Cerebellar nuclear complex (tissue), 1 donor: ENCODE measurements around the gene MT2A.
A peak's percentile ranks its signal among the peaks of the same experiment; 100 is the strongest.
"Not testable (repeated sequence)": the region's sequence is repeated elsewhere in the genome, so short reads cannot be mapped to it uniquely, and the experiment has no call there.

Source experiments
- DNase-seq, 2 experiments: peaks; one replicate each; lab custom pipeline; 2025; lab: John Stamatoyannopoulos, UW

MT2A gene

DNA sequence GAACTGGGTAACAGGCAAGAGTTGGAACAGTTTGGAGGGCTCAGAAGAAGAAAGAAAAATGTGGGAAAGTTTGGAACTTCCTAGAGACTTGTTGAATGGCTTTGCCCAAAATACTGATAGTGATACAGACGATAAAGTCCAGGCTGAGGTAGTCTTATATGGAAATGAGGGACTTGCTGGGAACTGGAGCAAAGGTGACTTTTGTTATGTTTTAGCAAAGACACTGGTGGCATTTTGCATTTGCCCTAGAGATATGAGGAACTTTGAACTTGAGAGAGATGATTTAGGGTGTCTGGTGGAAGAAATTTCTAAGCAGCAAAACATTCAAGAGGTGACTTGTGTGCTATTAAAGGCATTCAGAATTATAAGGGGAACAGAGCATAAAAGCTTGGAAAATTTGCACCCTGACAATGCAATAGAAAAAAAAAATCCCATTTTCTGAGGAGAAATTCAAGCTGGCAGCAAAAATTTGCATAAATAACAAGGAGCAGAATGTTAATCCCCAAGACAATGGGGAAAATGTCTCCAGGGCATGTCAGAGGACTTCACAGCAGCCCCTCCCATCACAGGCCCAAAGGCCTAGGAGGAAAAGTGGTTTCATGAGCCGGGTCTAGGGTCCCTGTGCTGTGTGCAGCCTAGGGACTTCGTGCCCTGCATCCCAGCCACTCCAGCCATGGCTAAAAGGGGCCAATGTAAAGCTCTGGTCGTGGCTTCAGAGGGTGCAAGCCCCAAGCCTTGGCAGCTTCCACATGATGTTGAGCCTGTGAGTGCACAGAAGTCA, 13.5 kb downstream of the MT2A start:
- DNase-seq: not testable (repeated sequence)

DNA sequence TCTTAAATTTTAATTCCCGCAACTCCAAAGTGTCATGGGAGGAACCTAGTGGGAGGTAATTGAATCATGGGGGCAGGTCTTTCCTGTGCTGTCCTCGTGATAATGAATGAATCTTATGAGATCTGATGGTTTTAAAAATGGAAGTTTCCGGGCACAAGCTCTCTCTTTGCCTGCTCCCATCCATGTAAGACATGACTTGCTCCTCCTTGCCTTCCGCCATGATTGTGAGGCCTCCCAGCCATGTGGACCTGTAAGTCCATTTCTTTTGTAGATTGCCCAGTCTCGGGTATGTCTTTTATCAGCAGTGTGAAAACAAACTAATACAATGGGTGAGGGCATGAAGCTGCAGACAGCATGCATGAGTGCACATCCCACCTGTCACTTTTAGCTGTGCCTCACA, 14.8 kb downstream of the MT2A start:
- DNase-seq: not testable (repeated sequence)

DNA sequence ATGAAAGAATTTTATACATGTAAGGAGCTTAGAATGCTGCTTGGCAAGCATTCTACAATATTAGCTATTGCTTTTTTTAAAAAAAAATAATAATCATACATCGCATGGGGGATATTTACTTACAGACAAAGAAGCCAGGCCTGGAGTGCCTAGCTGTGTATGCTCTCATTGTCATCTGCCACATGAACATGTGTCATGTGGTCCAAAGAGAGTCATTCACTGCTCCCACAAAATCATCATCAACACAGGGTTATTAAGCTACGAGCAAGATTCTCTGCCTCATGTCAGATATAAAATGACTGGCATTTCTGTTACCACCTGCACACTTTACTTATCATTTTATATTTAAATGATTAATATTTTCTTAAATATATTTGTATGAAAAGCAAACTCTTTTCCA, 15.3 kb downstream of the MT2A start:
- no peak for DNase-seq

DNA sequence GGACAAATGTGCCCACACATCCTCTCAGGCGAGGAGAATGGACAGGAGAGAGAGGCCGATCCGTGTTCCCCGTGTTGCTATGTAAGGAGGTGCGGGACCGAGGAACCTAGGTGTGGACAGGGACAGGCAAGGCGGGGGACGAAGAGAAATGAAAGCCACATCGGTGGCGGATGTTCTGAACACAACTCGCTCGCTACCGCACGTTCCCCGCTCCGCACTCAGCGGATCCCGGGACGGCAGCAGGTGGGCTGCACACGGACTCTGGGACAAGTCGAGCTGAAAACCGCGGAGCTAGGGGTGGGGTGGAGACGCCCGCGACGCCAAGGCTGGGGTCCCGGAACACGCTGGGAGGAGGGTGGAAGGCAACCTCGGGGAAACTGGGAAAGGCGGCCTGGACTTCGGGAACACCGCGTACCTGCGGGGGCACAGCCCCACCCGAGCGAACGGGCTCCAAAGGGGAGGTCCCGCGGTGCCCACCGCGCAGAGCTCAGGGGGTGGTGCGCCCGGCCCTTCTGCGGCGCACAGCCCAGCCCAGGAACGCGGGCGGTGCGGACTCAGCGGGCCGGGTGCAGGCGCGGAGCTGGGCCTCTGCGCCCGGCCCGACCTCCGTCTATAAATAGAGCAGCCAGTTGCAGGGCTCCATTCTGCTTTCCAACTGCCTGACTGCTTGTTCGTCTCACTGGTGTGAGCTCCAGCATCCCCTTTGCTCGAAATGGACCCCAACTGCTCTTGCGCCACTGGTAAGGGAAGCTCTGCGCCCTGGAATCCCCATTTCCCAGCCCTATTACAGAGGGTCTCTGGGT, 17.0 kb downstream of the MT2A start, which contains the start of gene MT1E:
Gene MT1E, plus strand, starts transcription at position 642 of the 803 bp plus-strand sequence. Its CDS starts 71 bp downstream, at position 713.
- peak in 1 of 2 experiments; percentile 20 for DNase-seq

DNA sequence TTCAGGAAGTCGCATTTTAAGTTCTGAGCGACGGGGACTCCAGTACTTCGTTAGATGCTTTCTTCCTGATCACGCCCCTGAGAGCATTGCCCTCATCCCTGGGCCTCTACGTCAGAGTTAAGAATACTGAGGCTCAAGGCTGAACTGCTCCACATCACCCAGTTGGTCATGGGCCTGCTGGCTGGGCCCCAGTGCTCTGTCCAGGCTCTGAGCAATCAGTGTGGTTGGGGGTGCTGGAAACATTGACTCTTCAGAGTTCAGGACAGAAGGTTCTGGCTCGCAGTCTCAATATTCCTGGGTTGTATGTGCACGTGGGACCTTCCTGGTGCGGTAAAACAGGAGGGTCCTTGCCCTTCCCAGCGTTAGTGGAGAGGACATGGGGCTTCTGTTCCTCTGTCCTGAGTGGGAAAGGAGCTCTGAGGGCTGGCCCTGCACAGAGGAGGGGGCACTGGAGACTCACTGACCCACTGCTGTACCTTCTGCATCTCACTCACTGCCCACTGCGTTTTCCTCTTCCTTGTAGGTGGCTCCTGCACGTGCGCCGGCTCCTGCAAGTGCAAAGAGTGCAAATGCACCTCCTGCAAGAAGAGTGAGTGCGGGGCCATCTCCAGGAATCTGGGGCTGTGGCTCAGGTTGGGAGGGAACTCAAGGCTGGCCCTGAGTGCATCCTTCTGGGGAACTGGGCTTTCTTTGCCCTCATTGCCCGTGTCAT, 17.7 kb downstream of the MT2A start:
- DNase-seq: no peak

GRCh38 chr16:56626685-56627084, 18.3 kb downstream of the MT2A start:
- DNase-seq: no peak

- no peak for DNase-seq
These were observed 20.3 kb downstream of the MT2A start for GRCh38 chr16:56628486-56629350.

DNA sequence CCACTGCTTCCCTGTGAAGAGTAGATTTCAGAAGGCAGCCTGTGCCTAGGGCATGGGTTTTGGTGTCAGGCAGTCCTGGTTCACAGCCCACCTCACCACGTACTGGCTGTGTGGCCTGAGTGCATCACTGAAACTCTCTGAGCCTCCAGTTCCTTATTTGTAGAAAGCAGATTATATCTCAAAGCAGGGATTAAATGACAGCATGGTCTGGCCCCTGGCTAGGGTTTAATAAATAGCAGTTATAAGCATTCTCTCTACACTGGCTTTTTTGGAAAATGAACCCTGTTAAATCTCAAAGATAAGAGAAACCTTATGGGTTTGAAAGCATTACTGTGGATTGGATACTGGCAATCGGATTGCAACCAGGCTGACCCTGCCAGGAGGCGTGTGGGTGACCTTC, 21.1 kb downstream of the MT2A start:
- no peak for DNase-seq

GRCh38 chr16:56630134-56630533, 21.8 kb downstream of the MT2A start:
- no peak for DNase-seq

DNA sequence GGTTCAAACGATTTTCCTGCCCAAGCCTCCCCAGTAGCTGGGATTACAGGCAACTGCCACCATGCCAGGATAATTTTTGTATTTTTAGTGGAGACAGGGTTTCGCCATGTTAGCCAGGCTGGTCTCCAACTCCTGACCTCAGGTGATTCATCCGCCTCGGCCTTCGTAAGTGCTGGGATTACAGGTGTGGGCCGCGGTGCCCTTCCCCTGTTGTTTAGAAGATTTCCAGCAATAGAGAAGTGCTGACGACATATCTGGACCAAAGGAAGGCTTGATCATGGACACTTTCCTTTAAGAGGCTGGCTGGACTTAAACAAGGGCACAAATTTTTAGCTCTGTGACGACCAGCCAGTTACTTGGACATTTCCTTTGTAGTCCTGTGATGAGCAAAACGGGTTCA, 22.8 kb downstream of the MT2A start:
- DNase-seq: no peak

GRCh38 chr16:56631832-56632155, 23.4 kb downstream of the MT2A start:
- DNase-seq: no peak

GRCh38 chr16:56632156-56632847, 23.9 kb downstream of the MT2A start, which contains the start of gene MT1M:
TSS of gene MT1M (plus strand) at chr16:56632659. CDS start at chr16:56632732, 73 bp downstream.
- no peak for DNase-seq

DNA sequence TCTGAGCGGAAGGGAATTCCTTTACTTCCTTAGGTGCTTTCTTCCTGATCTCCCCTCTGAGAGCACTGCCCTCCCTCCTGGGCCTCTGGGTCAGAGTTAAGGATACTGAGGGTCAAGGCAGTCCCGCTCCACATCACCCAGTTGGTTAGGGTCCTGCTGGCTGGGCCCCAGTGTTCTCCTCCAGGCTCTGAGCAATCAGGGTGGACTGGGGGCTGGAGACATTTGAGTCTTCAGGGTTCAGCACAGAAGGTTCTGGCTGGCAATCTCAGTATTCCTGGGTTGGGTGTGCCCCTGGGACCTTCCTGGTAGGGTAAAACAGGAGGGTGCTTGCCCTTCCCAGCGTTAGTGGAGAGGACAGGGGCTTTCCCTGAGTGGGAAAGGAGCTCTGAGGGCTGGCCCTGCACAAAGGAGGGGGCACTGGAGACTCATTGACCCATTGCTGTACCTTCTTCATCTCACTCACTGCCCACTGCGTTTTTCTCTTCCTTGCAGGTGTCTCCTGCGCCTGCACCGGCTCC, 24.5 kb downstream of the MT2A start:
- DNase-seq: no peak

DNA sequence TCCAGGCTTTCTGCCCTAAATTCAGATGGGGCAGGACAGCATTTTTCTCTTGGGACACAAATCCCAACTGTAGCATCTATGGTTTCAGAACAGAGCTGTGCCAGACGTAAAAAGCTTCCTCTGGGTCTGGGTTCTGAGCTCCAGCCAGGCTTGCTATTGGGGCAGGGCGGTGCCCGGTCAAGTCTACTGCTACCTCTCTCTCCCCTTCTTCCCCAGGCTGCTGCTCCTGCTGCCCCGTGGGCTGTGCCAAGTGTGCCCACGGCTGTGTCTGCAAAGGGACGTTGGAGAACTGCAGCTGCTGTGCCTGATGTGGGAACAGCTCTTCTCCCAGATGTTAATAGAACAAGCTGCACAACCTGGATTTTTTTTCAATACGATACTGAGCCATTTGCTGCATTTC, 25.2 kb downstream of the MT2A start:
- no peak for DNase-seq

DNA sequence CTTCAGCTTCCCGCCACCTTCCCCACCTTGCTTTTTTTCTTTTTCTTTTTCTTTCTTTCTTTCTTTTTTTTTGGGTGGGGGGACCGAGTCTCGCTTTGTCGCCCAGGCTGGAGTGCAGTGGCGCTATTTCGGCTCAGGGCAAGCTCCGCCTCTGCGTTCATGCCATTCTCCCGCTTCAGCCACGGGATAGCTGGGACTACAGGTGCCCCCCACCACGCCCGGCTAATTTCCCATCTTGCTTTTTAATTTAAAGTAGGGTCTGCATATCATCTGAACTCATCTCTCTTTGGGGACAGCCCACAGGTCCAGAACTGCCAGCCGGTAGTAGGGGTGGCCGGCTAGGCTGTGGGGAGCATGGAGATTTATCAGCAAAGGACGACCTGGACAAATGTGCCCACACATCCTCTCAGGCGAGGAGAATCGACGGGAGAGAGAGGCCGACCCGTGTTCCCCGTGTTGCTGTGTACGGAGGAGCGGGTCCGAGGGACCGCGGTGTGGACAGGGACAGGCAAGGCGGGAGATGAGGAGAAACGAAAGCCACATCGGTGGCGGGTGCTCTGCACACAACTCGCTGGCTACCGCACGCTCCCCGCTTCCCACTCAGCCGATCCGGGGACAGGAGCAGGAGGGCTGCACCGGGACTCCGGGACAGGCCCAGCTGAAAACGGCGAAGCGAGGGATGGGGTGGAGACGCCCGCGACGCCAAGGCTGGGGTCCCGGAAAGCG, 26.5 kb downstream of the MT2A start:
- DNase-seq: no peak

DNA sequence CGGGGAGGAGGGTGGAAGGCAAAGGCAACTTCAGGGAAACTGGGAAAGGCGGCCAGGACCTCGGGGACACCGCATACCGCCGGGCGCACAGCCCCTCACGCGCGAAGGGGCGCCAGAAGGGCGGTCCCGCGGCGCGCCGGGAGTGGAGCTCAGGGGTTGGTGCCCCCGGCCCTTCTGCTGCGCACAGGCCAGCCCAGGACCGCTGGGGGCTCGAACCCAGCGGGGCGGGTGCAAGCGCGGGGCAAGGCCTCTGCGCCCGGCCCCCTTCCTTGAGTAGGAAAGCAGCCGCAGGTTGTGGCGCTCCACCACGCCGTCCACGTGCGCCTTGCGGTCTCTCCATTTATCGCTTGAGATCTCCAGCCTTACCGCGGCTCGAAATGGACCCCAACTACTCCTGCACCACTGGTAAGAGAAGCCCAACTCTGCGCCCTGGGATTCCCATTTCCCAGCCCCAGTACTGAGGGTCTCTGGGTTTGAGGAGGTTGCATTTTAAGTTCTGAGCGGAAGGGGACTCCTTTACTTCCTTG, 27.1 kb downstream of the MT2A start:
- no peak for DNase-seq

GRCh38 chr16:56636616-56637413, 28.4 kb downstream of the MT2A start:
- no peak for DNase-seq

GRCh38 chr16:56637814-56638750, 29.7 kb downstream of the MT2A start, which contains the start of gene MT1A:
TSS of gene MT1A (plus strand) at chr16:56638666. CDS start at chr16:56638739, 73 bp downstream.
- DNase-seq: no peak
